Subcutaneous adipose tissue (tissue), 4 donors: Measurements from ENCODE around the gene C1orf105. TPM values are rescaled to one million over a fixed set of nuclear protein-coding genes. Genes with fewer than 3 reads are reported as not detected.

Experiments used
- total RNA-seq, 4 donors: library from RNA; depleted of rRNA; stranded (reverse); fragments of >200 nt; gene quantifications; one replicate each; pipeline ENCODE4 v1.1.0, GENCODE V29; 2016
- TF ChIP-seq, protein P1 (sequence below): fragments of 450-650 bp; IDR thresholded peaks from one replicate; pipeline ENCODE4 v1.5.1; 2016; ENCODE audit warnings: low read depth, mild to moderate bottlenecking, control low read depth, antibody characterized with exemption, moderate library complexity

C1orf105 gene
- total RNA-seq, 4 donors from 2014 or later = not detected

DNA sequence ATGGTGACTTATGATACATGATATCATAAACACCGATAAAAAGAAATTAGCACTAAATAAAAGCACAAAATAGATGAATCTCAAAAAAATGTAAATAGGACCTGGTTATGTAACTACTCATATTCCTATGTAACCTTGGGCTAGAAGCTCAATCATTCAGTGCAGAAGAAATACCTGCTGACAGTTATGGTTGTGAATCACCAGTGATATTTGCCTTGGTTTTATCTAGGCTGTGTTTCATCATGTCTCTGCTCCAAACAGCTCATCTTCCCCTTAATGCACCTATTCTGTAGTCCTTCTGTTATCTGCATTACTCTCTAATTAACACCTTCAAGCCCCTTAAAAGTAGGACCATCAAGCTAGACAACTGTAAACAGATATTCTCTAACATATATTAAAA lies 39.7 kb downstream of the C1orf105 start:
- TF ChIP-seq, protein P1, sequence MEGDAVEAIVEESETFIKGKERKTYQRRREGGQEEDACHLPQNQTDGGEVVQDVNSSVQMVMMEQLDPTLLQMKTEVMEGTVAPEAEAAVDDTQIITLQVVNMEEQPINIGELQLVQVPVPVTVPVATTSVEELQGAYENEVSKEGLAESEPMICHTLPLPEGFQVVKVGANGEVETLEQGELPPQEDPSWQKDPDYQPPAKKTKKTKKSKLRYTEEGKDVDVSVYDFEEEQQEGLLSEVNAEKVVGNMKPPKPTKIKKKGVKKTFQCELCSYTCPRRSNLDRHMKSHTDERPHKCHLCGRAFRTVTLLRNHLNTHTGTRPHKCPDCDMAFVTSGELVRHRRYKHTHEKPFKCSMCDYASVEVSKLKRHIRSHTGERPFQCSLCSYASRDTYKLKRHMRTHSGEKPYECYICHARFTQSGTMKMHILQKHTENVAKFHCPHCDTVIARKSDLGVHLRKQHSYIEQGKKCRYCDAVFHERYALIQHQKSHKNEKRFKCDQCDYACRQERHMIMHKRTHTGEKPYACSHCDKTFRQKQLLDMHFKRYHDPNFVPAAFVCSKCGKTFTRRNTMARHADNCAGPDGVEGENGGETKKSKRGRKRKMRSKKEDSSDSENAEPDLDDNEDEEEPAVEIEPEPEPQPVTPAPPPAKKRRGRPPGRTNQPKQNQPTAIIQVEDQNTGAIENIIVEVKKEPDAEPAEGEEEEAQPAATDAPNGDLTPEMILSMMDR = no peak

DNA sequence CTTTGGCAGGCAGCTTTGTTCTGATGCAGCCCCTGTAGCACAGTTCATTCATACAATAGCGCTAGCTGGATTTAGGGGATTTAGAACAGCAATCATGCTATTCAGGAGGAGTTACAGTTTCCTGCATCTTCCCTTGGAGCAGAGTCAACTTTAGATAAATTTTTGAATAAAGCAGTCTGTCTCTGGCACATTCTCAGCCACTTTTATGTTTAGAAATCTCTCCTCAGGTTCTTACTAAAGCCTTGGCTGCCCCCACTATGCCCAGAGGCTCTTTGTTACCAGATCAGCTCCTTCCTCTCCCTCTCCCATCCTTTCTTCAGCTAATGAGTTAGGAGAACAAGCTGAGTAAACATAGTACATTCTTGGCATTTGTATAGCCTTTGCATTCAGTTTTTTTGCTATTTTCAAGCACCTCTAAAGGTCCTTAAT lies 40.4 kb downstream of the C1orf105 start:
- TF ChIP-seq, protein P1 = no peak

DNA sequence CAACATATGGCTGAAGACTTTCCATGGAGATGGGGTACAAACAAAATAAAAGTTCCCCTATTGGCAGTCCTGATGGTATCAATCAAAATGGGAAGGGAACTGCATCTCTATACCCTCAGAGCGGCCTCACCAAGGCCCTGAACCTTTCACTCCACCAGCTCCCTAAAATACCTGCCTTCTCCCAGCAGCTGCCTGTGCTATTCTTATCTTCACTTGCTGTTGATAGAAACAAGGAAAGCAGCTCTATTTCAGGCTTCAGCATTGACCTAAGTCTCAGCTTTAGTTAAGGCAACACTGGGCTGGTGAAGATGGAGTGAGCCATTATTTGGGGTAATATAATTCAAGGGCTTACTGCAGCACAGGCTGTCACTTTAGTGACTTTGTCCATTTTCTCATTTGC lies 45.1 kb downstream of the C1orf105 start:
- TF ChIP-seq, protein P1 = no peak

DNA sequence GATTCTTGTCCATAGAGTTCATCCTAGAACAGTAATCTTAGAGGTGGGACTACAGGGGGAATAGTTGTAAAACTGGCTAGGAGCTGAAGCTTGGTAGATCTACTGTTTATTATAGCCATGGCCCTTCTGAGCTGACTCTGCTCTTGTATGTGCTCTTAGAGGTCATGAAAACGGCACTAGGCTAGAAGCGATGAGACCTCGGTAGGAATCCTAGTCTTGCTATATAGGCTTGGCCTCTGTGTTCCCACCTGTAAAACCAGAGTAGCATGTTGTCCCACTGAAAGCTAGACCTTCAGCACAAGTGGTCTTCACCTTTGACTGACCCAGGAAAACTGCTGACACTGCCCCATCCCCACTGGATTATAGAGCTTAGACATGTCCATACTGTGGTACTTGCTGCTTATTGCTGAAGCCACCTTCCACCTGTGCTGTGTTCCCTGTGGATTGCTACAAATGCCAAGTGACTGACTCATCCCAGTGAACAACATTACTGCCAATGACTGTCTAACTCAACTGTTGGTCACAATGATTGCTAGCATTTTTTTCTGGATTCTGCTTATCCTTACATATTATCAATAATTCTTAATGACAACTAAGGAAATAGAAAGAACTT lies 46.4 kb downstream of the C1orf105 start:
- TF ChIP-seq, protein P1 = no peak

DNA sequence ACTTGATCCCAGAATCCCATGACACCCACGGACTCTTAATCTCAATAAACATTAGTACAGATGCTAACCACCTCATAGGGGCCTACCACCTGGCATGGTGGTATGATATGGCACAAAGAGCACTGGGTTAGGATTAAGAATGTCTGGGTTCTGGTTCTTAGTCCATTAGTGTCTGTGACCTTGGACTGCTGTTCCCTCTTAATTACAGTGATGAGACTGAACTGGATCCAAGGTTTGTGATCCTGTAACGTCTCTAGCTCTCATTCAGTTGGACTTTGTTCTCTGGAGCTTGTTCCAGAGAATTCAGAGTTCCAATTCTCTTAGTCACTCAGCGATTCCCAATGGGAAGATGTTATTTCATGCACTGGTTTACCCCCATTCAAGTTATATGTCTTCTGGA lies 47.0 kb downstream of the C1orf105 start:
- TF ChIP-seq, protein P1 = no peak

DNA sequence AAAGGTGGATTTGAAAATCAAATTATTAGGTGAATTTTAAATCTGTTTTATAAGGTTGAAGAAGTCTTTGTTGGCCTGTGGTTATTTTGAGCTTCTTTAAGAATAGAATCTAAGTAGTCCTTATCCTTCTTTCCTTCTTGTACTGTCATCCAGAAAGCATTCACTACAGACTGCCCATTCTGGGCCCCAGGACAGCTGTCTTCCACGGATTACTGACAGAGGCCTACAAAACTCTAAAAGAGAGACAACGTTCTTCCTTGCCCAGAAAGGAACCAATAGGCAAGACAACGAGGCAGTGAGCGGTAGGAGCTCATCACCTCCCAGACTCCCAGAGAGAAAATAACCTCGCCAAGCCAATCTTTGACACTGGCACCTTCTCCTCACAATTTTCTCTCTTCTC lies 47.8 kb downstream of the C1orf105 start:
- TF ChIP-seq, protein P1 = no peak

DNA sequence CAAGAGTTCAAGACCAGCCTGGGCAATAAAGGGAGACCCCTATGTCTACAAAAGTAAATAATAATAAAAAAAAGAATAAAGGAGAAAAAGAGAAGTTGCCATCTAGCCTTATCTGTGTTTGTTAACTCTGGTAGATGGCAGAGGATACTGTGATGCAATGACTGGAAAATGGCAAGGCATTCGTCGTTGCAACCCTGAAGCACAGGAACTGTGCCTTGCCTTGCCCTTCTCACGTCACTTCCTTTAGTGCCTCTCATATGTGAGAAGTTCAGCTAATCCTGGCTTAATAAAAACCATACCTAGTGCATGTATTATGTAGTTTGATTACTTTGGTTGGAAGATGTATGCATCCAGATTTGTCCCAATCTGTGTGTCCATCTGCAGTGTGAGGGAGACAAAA lies 49.2 kb downstream of the C1orf105 start:
- TF ChIP-seq, protein P1 = no peak
